HepG2 (cell line): ENCODE data around the gene ZNRF3.
A peak's percentile ranks its signal among the peaks of the same experiment; 100 is the strongest.

Experiments used
- GABPA ChIP-seq, 2 experiments: IDR thresholded peaks; 2 replicates each; pipeline ENCODE4 v1.6.1; 2011 to 2016; ENCODE audit warnings: low read depth in 2 of 2, low read length in 1 of 2, missing biosample characterization in 1 of 2, missing genetic modification characterization in 1 of 2
- HMGXB4 ChIP-seq, 2 experiments: sonication (generic) in 1 of 2; formaldehyde crosslinking in 1 of 2; IDR thresholded peaks; 2 replicates each; pipeline versions ENCODE4 v1.4.0 to v1.6.1; 2018 to 2020; ENCODE audit warnings: missing genetic modification reagents in 2 of 2, borderline replicate concordance in 1 of 2, low read depth in 1 of 2, mild to moderate bottlenecking in 1 of 2, missing biosample characterization in 1 of 2
- MAFK ChIP-seq, 2 experiments: IDR thresholded peaks in 1 of 2; conservative IDR thresholded peaks in 1 of 2; 2 replicates each; pipeline ENCODE4 v1.6.1; 2011; ENCODE audit warnings: improper control_type of control experiment in 2 of 2, low read length in 2 of 2
- PCBP2 ChIP-seq: fragments of 200-400 bp; formaldehyde crosslinking; optimal IDR thresholded peaks from 2 replicates; pipeline ENCODE3; 2018; ENCODE audit warnings: low read length, low read depth; ENCODE audit not compliant: poor library complexity, severe bottlenecking
- RNF2 ChIP-seq: fragments of 450-650 bp; conservative IDR thresholded peaks from 2 replicates; pipeline ENCODE4 v1.6.1; 2016; ENCODE audit warnings: low read depth
- TBL1XR1 ChIP-seq: fragments of 150-350 bp; IDR thresholded peaks from 2 replicates; pipeline ENCODE4 v1.6.1; 2014; ENCODE audit warnings: borderline replicate concordance, low read length; ENCODE audit not compliant: partially characterized antibody
- TBP ChIP-seq: sonication (generic); formaldehyde crosslinking; IDR thresholded peaks from 2 replicates; pipeline ENCODE4 v1.5.0; 2020; ENCODE audit warnings: missing genetic modification reagents
- TCF12 ChIP-seq, 2 experiments: fragments of 450-650 bp in 1 of 2; sonication (generic) in 1 of 2; formaldehyde crosslinking in 1 of 2; IDR thresholded peaks; 2 replicates each; pipeline versions ENCODE4 v1.6.1 to v1.8.0; 2017 to 2022; ENCODE audit warnings: antibody characterized with exemption in 1 of 2, mild to moderate bottlenecking in 1 of 2, missing genetic modification reagents in 1 of 2, moderate library complexity in 1 of 2
- ZNF577 ChIP-seq: sonication (generic); formaldehyde crosslinking; IDR thresholded peaks from 2 replicates; pipeline ENCODE4 v1.4.0; 2020; ENCODE audit warnings: mild to moderate bottlenecking, low read depth, missing genetic modification reagents, borderline replicate concordance
- TF ChIP-seq, protein P1 (sequence below): sonication (generic); formaldehyde crosslinking; IDR thresholded peaks from 2 replicates; pipeline ENCODE4 v1.5.0; 2020; ENCODE audit warnings: mild to moderate bottlenecking, missing genetic modification reagents, moderate library complexity
- TF ChIP-seq, protein P2 (sequence below), 2 experiments: sonication (generic) in 1 of 2; formaldehyde crosslinking in 1 of 2; IDR thresholded peaks; 2 replicates each; pipeline versions ENCODE4 v1.5.1 to v1.6.1; 2011 to 2020; ENCODE audit warnings: borderline replicate concordance in 1 of 2, low read depth in 1 of 2, low read length in 1 of 2, mild to moderate bottlenecking in 1 of 2, missing genetic modification reagents in 1 of 2, moderate library complexity in 1 of 2
- TF ChIP-seq, protein P3 (sequence below): sonication (generic); IDR thresholded peaks from 2 replicates; pipeline ENCODE4 v1.6.1; 2016; ENCODE audit warnings: low read depth, borderline replicate concordance

DNA sequence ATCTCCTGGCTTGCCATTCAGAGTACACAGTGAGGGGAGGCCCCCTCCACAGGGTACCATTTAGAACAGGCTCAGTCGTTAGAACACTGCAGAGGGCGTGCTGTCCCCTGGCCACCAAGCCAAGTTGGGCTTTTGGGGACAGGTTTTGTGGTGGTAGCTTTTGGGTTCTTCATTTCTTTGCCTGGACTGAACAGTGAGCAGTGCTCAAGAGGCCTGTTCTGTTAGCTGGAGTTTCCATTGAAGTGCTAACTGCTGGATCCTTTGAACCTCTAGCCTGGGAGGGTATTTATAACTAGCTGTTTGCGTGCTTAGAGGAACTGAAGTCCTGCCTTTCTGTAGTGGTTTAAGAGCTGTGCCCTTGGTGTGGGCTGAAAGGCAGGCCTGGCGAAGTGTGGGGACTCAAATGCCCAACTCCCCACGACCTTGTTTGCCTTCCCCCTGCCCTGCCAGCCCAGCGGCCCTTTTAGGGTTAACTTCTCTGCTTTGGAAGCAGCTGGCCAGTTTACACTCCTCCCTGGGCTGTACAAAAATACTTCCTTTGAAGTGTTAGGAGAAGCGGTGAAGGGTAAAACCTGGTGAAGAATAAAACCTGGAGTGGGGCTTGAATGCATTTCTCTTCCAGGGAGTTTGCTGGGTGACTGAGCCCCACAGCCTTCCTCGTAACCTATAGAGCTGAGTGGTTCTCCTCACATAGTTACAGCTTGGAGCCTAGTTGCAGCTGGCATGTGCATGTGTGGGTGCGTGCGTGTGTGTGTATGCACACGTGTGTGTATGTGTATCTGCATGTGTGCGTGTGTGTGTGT lies 34.6 kb downstream of the ZNRF3 start:
- TF ChIP-seq TBL1XR1: peak; percentile 48
- TF ChIP-seq, protein P1, sequence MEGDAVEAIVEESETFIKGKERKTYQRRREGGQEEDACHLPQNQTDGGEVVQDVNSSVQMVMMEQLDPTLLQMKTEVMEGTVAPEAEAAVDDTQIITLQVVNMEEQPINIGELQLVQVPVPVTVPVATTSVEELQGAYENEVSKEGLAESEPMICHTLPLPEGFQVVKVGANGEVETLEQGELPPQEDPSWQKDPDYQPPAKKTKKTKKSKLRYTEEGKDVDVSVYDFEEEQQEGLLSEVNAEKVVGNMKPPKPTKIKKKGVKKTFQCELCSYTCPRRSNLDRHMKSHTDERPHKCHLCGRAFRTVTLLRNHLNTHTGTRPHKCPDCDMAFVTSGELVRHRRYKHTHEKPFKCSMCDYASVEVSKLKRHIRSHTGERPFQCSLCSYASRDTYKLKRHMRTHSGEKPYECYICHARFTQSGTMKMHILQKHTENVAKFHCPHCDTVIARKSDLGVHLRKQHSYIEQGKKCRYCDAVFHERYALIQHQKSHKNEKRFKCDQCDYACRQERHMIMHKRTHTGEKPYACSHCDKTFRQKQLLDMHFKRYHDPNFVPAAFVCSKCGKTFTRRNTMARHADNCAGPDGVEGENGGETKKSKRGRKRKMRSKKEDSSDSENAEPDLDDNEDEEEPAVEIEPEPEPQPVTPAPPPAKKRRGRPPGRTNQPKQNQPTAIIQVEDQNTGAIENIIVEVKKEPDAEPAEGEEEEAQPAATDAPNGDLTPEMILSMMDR: peak; percentile 23; the same call in 1 of the 2 replicates
- no peak for TF ChIP-seq GABPA (IDR thresholded peaks at IDR 0.05; ENCODE audit: low read depth, low read length)
- TF ChIP-seq GABPA (CRISPR knock-in tag; IDR thresholded peaks at IDR 0.05; ENCODE audit: low read depth): peak; percentile 26; the same call in 1 of the 2 replicates
- TF ChIP-seq, protein P2, sequence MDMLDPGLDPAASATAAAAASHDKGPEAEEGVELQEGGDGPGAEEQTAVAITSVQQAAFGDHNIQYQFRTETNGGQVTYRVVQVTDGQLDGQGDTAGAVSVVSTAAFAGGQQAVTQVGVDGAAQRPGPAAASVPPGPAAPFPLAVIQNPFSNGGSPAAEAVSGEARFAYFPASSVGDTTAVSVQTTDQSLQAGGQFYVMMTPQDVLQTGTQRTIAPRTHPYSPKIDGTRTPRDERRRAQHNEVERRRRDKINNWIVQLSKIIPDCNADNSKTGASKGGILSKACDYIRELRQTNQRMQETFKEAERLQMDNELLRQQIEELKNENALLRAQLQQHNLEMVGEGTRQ (IDR thresholded peaks at IDR 0.05; ENCODE audit: low read depth, low read length): no peak
- TF ChIP-seq, protein P2 (CRISPR knock-in tag; IDR thresholded peaks at IDR 0.05; ENCODE audit: borderline replicate concordance): no peak
- TF ChIP-seq RNF2: no peak
- no peak for TF ChIP-seq HMGXB4 (CRISPR knock-in tag; IDR thresholded peaks at IDR 0.05; ENCODE audit: borderline replicate concordance in 1 of 2, low read depth in 1 of 2)
- TF ChIP-seq TCF12 (IDR thresholded peaks at IDR 0.05): no peak
- peak; percentile 57; the same call in 1 of the 2 replicates for TF ChIP-seq TCF12 (CRISPR knock-in tag; IDR thresholded peaks at IDR 0.05)
- TF ChIP-seq ZNF577: no peak
- TF ChIP-seq MAFK (conservative IDR thresholded peaks at IDR 0.05 in 1 of 2, IDR thresholded peaks at IDR 0.05 in 1 of 2; ENCODE audit: low read length in 2 of 2): no peak
- TF ChIP-seq, protein P3, sequence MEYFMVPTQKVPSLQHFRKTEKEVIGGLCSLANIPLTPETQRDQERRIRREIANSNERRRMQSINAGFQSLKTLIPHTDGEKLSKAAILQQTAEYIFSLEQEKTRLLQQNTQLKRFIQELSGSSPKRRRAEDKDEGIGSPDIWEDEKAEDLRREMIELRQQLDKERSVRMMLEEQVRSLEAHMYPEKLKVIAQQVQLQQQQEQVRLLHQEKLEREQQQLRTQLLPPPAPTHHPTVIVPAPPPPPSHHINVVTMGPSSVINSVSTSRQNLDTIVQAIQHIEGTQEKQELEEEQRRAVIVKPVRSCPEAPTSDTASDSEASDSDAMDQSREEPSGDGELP: peak; percentile 97
- TF ChIP-seq PCBP2: no peak
- TF ChIP-seq TBP (CRISPR knock-in tag): no peak
